DOHH2 (cell line): Measurements from ENCODE around the gene MAP3K20.

Experiments
- CTCF ChIP-seq: fragments of 200-600 bp; sonication (generic); IDR thresholded peaks from one replicate; pipeline ENCODE4 v1.5.1; 2014; ENCODE audit warnings: antibody characterized with exemption, mild to moderate bottlenecking, low read depth, low read length; ENCODE audit not compliant: poor library complexity, severe bottlenecking
- EZH2phosphoT487 ChIP-seq: fragments of 200-600 bp; sonication (generic); IDR thresholded peaks from 2 replicates; pipeline ENCODE4 v1.6.1; 2017; ENCODE audit warnings: borderline replicate concordance, mild to moderate bottlenecking, antibody characterized with exemption, low read length, moderate library complexity, mixed read lengths

- TF ChIP-seq CTCF = no peak
- no peak for TF ChIP-seq EZH2phosphoT487
Observed at GRCh38 chr2:173282795-173283545, 207.3 kb downstream of the MAP3K20 start.
